Natural killer cell (primary cell): ENCODE measurements around the gene GUCY1A2. TPM values are rescaled to one million over a fixed set of nuclear protein-coding genes. Genes with fewer than 3 reads are reported as not detected.

Experiments used
- ATAC-seq, 3 donors: fragments of 150-1000 bp in 2 of 3; fragments of 200-7000 bp in 1 of 3; cut with Tn5 transposase; 1 replicate in 1 of 3; 2 replicates in 2 of 3; pipeline ENCODE4 v1.10.0; 2021; ENCODE audit warnings: mild to moderate bottlenecking in 2 of 3, moderate library complexity in 2 of 3
- DNase-seq, 2 donors: peaks; one replicate each; pipeline versions ENCODE4 v3.0.0 to v3.0.0-alpha.2; 2013 to 2021; ENCODE audit warnings: mixed read lengths in 1 of 2
- H3K27ac ChIP-seq: one replicate; pipeline ENCODE4 v1.5.1; 2013; ENCODE audit warnings: mild to moderate bottlenecking, low read length
- H3K27me3 ChIP-seq: one replicate; pipeline ENCODE4 v1.6.1; 2013; ENCODE audit warnings: low read length; ENCODE audit not compliant: control insufficient read depth, insufficient read depth
- H3K36me3 ChIP-seq: one replicate; pipeline ENCODE4 v1.6.1; 2013; ENCODE audit warnings: low read length; ENCODE audit not compliant: control insufficient read depth, insufficient read depth
- H3K4me1 ChIP-seq: one replicate; pipeline ENCODE4 v1.6.1; 2013; ENCODE audit warnings: low read length; ENCODE audit not compliant: control insufficient read depth, insufficient read depth
- H3K4me3 ChIP-seq: one replicate; pipeline ENCODE4 v1.5.1; 2013; ENCODE audit warnings: low read length
- H3K9me3 ChIP-seq: one replicate; pipeline ENCODE4 v1.6.1; 2013; ENCODE audit warnings: low read length; ENCODE audit not compliant: control insufficient read depth, insufficient read depth
- H3K27ac Mint-ChIP-seq, 2 donors: one replicate each; pipeline ENCODE4 v1.8.0; 2022; ENCODE audit warnings: mild to moderate bottlenecking in 2 of 2, mixed read lengths in 2 of 2, moderate library complexity in 1 of 2
- H3K27me3 Mint-ChIP-seq, 2 donors: one replicate each; pipeline ENCODE4 v1.8.0; 2022; ENCODE audit warnings: low read depth in 2 of 2, mixed read lengths in 2 of 2
- H3K36me3 Mint-ChIP-seq: one replicate; pipeline ENCODE4 v1.8.0; 2022; ENCODE audit warnings: mixed read lengths
- H3K4me1 Mint-ChIP-seq, 2 donors: one replicate each; pipeline ENCODE4 v1.8.0; 2022; ENCODE audit warnings: mixed read lengths in 2 of 2
- H3K4me3 Mint-ChIP-seq: one replicate; pipeline ENCODE4 v1.8.0; 2022; ENCODE audit warnings: mild to moderate bottlenecking, moderate library complexity, mixed read lengths
- H3K9me3 Mint-ChIP-seq, 2 donors: one replicate each; pipeline ENCODE4 v1.8.0; 2022; ENCODE audit warnings: mixed read lengths in 2 of 2
- CTCF ChIP-seq: fragments of 200-600 bp; IDR thresholded peaks from one replicate; pipeline ENCODE4 v1.8.0; 2022; ENCODE audit warnings: antibody characterized with exemption
- WGBS: methylation state at CpG from one replicate; pipeline ENCODE4 v1.1.7; 2013; ENCODE audit warnings: missing lambda C conversion rate; ENCODE audit not compliant: insufficient coverage; 5-methylcytosine and 5-hydroxymethylcytosine counted together
- intact Hi-C: fragments of 100-400 bp; cut with micrococcal nuclease; formaldehyde crosslinking; loops from one replicate; pipeline ENCODE4 v1.14.2; 2022
- total RNA-seq, 4 donors: library from RNA; stranded (reverse); fragments of 120-200 nt in 1 of 4; gene quantifications; one replicate each; pipeline versions ENCODE4 v1.2.3 to v1.2.4, GENCODE V29; 2013 to 2022

Gene GUCY1A2
- total RNA-seq, 3 donors from 2014 or later (not counting 1 experiment from before 2014, with no cell fraction given): 0.15 TPM; not detected in 2

DNA sequence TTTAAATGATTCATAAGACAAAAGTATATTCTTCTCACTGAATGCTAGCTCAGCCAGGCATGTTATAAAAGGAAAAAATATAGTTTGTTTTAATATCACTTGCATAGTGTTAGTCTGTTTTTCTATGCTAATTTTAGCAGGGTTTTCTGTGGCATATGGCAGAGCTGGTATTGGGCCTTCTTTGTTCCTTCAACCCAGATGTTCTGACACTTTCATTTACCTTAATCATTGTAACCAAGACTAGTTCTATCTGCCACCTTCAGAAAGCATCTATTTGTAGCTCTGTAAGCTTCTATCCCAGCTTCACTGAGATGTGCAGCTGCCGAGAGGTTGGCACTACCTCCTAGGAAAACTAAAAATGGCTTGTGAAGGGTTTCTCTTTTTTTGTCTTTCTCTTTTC lies 338.7 kb downstream of the GUCY1A2 start:
- no peaks in the 10 kb centered on the region for H3K9me3 ChIP-seq
- H3K27me3 Mint-ChIP-seq: no peaks in the 10 kb centered on the region
- H3K27me3 ChIP-seq: no peaks in the 10 kb centered on the region
- H3K4me1 ChIP-seq: no peaks in the 10 kb centered on the region
- no peak for TF ChIP-seq CTCF
- no peaks in the 10 kb centered on the region for H3K36me3 Mint-ChIP-seq
- peaks cover 5 to 11% of the 10 kb centered on the region in 2 donors for H3K9me3 Mint-ChIP-seq
- ATAC-seq (no peak), DNase-seq (no peak)
- intact Hi-C loops: no loop called here
- H3K27ac Mint-ChIP-seq: no peak overlapping the region
- H3K4me1 Mint-ChIP-seq: no peaks in the 10 kb centered on the region
- WGBS: 86% methylated on average over 1 of the region's 1 CpG
- no peak overlapping the region for H3K4me3 ChIP-seq
- H3K4me3 Mint-ChIP-seq: no peak overlapping the region
- no peaks in the 10 kb centered on the region for H3K36me3 ChIP-seq
- no peak overlapping the region for H3K27ac ChIP-seq

- no peak for TF ChIP-seq CTCF
- 40% methylated on average over 1 of the region's 3 CpGs for WGBS
- no peaks in the 10 kb centered on the region for H3K36me3 Mint-ChIP-seq
- DNase-seq: no peak
- Histone ChIP-seq H3K27me3 (no peaks in the 10 kb centered on the region), H3K9me3 (no peaks in the 10 kb centered on the region), H3K4me3 (no peak overlapping the region), H3K4me1 (no peaks in the 10 kb centered on the region), H3K36me3 (no peaks in the 10 kb centered on the region), H3K27ac (no peak overlapping the region)
- no peak overlapping the region for H3K27ac Mint-ChIP-seq
- H3K27me3 Mint-ChIP-seq: no peaks in the 10 kb centered on the region
- no peaks in the 10 kb centered on the region for H3K4me1 Mint-ChIP-seq
- ATAC-seq: no peak
- H3K9me3 Mint-ChIP-seq: peaks cover 5 to 11% of the 10 kb centered on the region in 2 donors
- intact Hi-C loops: no loop called here
- H3K4me3 Mint-ChIP-seq: no peak overlapping the region
Observed at GRCh38 chr11:106679181-106679580, 339.1 kb downstream of the GUCY1A2 start.

DNA sequence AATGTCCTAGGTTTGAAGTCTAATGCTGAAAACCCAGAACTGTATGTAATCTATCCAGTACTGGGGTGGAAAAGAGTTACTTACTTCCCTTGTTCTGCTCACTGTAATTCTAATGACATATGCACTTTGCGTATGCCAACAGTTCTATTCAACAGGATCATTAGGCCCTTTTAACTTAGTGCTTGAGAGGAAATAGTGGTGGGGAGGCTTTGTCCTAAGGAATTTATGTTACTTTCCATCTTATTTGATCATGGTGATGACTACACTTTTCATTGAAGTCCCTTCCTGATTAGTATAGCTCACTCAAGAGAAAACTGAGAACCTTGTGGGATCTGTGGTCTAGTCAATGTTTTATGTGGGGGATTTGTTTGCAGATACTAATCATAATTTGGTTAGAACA lies 348.2 kb downstream of the GUCY1A2 start:
- Mint-ChIP-seq H3K9me3 (peaks cover 16 to 18% of the 10 kb centered on the region in 2 donors), H3K4me3 (no peak overlapping the region), H3K4me1 (no peaks in the 10 kb centered on the region), H3K36me3 (no peaks in the 10 kb centered on the region), H3K27ac (no peak overlapping the region), H3K27me3 (no peaks in the 10 kb centered on the region)
- Histone ChIP-seq H3K27ac (no peak overlapping the region), H3K4me1 (no peaks in the 10 kb centered on the region), H3K36me3 (no peaks in the 10 kb centered on the region), H3K9me3 (no peaks in the 10 kb centered on the region), H3K4me3 (no peak overlapping the region), H3K27me3 (no peaks in the 10 kb centered on the region)
- no peak for ATAC-seq
- TF ChIP-seq CTCF: no peak
- no CpG with 5 or more reads among the region's 1 CpG for WGBS
- intact Hi-C loops: no loop called here
- no peak for DNase-seq

GRCh38 chr11:106668147-106668546 lies 350.1 kb downstream of the GUCY1A2 start:
- no peaks in the 10 kb centered on the region for H3K4me1 ChIP-seq
- no peak overlapping the region for H3K27ac Mint-ChIP-seq
- 56% methylated on average over 1 of the region's 2 CpGs for WGBS
- peaks cover 17 to 18% of the 10 kb centered on the region in 2 donors for H3K9me3 Mint-ChIP-seq
- TF ChIP-seq CTCF: no peak
- no peaks in the 10 kb centered on the region for H3K36me3 Mint-ChIP-seq
- DNase-seq (no peak), ATAC-seq (no peak)
- H3K27ac ChIP-seq: no peak overlapping the region
- H3K27me3 ChIP-seq: no peaks in the 10 kb centered on the region
- no peaks in the 10 kb centered on the region for H3K27me3 Mint-ChIP-seq
- no peak overlapping the region for H3K4me3 ChIP-seq
- intact Hi-C loops: no loop called here
- no peaks in the 10 kb centered on the region for H3K36me3 ChIP-seq
- H3K9me3 ChIP-seq: no peaks in the 10 kb centered on the region
- no peak overlapping the region for H3K4me3 Mint-ChIP-seq
- no peaks in the 10 kb centered on the region for H3K4me1 Mint-ChIP-seq
